HTERT RPE-1 (cell line): ENCODE results near the gene DCAF4.
"Not testable (repeated sequence)": the region's sequence is repeated elsewhere in the genome, so short reads cannot be mapped to it uniquely, and the experiment has no call there.

Experiments used
- in situ Hi-C: fragments of 300-500 bp; cut with MboI; formaldehyde crosslinking; loops from 4 replicates; pipeline ENCODE4 v1.14.3; 2020; ENCODE audit warnings: low sequenced_read_pairs

The DCAF4 gene

DNA sequence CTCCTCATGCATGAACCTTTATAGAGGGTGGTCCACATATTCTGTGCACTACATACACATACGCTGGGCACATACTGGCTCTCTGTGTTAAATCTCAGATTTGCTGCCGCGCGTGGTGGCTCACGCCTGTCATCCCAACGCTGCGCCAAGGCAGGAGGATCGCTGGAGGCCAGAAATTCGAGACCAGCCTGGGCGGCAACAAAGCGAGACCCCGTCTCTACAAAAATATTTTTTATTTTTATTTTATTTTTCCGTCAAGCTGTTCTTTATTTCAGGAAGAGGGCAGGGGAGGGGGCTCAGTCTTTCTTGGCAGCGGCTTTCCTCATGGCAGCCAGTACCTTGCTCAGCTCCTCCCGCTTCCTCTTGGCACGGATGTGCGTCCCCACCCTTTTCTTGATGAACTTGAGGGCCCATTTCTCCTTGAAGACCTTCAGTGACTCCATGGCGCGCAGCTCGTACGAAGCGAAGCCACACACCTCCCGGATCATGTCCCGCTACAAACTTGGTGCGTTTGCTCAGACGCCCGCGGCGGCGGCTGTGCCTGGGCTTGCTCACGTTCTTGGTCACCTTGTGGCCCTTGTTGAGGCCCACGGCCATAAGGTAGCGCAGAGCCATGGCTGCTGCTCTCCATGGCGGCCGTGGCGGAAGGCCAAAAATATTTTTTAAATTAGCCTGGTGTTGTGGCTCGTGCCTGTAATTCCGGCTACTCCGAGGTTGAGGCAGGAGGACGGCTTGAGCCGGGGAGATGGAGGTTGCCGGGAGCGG, 3.2 kb downstream of the DCAF4 start:
- in situ Hi-C loops, result no loop called here

DNA sequence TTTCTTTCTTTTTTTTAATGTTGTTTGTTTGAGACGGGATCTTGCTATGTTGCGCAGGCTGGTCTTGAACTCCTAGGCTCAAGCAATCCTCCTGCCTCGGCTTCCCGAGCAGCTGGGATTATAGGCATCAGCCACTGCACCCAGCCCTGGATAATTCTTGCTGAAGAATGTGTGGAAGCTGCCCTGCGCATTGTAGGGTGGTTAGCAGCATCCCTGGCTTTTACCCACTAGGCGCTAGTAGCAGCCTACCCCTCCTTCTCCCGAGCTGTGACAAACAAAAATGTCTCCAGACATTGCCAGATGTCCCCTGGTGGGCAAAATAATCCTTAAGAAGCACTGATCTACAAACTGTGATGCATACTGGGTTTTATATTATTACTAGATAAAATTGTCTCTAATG, 6.6 kb downstream of the DCAF4 start:
- in situ Hi-C loops, result no loop called here

DNA sequence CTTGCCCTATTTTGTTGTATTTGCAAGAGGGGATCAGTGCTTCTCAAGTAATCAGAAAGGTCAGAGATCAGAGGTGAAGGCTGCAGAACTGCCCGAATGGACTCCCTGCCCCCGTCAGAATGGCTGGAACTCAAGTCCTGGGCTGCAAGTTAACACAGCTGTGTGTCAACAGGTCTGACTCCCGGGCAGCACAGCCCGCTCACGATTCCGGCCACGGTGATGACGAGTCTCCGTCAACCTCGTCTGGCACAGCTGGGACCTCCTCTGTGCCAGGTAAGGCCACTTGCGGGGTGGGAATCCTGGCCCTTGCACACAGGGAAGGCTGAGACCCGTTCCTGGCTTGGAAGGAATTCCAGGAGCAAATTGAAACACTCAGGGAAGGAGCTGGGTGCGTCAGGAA, 13.4 kb downstream of the DCAF4 start:
- in situ Hi-C loops, result no loop called here

GRCh38 chr14:72941286-72941985, 15.2 kb downstream of the DCAF4 start:
- in situ Hi-C loops, result no loop called here

DNA sequence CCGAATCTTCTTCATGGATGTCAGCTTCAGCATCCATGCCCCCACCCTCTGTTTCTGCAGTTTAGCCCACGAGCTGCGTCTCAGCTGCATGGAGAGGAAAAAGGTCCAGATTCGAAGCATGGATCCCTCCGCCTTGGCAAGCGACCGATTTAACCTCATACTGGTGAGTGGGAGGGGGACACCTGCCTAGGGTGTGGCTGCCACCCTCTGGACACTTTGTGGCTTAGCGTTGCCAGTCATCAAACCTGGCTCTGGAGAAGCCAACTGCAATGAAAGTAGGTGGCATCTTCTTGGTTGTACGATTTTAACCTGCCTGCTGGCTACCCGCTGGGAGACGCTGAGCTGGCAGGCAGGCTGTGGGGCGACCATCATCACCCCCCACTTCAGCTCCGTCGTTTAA, 16.7 kb downstream of the DCAF4 start:
- in situ Hi-C loops, result no loop called here

- in situ Hi-C loops, result no loop called here
Observed at GRCh38 chr14:72943876-72944430, 17.7 kb downstream of the DCAF4 start.

- in situ Hi-C loops, result no loop called here
Observed at GRCh38 chr14:72945356-72946027, 19.2 kb downstream of the DCAF4 start.

- in situ Hi-C loops, result no loop called here
Observed at GRCh38 chr14:72946491-72946890, 20.2 kb downstream of the DCAF4 start.

DNA sequence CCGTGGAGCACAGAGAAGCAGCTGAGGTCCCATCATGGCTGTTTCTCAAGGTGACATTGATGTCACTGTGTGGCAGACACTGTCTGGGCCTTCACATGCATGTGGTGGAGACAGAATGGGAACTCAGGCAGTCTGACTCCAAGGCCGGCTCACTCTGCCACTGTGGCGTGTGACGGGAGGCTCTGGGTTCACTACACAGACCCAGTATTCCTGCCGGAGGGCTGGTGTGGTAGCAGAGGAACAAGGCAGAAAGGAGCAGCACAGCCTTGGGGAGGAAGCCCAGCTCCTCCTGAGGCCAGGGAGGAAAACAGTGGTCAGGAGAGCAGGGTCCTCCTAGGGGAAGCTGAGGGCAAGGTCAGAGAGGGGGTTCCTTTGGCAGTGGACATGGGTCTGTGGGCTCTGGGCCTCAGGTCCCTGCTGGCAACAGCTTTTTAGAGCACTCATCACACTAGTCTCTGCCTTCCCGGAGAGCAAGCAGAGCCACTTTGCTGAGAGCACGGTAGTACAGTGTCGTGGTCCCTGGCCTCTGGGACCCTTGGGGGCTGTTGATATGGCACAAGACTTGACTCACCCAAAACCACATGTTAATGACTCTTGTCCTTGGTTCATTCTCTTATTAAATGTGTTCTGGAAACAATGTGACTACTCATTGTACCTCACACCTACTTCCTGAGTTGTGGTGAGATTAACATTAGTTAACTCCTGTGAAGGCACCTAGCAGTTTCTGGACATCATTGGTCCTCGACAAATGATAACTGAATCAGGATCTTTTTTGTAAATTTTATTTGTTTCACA, 21.3 kb downstream of the DCAF4 start:
- in situ Hi-C loops, result no loop called here

DNA sequence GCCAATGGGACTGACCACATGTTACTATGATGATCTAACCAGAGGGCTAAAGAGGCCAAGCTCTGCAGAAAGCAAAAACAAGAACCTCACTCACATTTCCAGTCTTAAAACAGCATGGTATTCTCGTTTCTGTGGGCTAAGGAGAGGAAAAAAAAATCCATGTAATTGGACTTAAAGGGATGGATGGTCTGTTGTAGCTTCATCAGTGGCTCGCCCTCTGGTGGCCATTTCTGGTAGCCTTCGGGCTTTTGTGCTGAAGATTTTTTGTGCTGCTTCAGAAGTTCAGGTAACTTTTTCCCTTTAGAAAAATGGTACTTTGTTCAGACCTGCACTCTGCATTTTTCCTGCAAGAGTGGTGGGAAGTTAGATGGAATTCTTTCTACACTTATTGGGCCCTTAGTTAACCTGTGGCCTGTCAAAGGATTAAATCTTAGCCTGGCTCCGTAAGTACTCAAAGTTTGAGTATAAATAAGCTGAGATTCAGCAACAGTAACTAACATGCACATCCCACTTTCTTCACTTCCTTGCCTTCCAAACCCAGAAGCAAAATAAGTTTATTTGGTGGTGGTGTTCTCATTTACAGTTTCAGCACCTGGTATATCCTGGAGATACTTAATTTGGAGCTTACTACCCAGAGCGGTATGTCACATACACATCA, 22.3 kb downstream of the DCAF4 start:
- in situ Hi-C loops, result no loop called here

GRCh38 chr14:72952171-72952570, 25.9 kb downstream of the DCAF4 start:
- in situ Hi-C loops, result no loop called here

- in situ Hi-C loops, result not testable (repeated sequence)
Observed at GRCh38 chr14:72956741-72957140, 30.5 kb downstream of the DCAF4 start.

- in situ Hi-C loops, result no loop called here
Observed at GRCh38 chr14:72957213-72957612, 30.9 kb downstream of the DCAF4 start.

DNA sequence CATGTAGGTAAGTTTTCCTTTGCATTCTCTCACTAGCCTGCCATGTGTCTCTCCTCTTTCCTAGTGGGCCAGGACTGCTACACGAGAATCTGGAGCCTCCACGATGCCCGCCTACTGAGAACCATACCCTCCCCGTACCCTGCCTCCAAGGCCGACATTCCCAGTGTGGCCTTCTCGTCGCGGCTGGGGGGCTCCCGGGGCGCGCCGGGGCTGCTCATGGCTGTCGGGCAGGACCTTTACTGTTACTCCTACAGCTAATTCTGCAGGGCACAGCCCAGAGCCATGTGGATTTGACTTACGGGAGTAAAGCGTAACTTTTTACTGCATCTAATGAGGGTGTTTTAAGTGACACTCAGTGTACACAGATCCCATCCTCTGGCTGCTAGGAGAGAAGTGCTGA, 32.3 kb downstream of the DCAF4 start:
- in situ Hi-C loops, result no loop called here

- in situ Hi-C loops, result not testable (repeated sequence)
Observed at GRCh38 chr14:72961016-72961415, 34.8 kb downstream of the DCAF4 start.

DNA sequence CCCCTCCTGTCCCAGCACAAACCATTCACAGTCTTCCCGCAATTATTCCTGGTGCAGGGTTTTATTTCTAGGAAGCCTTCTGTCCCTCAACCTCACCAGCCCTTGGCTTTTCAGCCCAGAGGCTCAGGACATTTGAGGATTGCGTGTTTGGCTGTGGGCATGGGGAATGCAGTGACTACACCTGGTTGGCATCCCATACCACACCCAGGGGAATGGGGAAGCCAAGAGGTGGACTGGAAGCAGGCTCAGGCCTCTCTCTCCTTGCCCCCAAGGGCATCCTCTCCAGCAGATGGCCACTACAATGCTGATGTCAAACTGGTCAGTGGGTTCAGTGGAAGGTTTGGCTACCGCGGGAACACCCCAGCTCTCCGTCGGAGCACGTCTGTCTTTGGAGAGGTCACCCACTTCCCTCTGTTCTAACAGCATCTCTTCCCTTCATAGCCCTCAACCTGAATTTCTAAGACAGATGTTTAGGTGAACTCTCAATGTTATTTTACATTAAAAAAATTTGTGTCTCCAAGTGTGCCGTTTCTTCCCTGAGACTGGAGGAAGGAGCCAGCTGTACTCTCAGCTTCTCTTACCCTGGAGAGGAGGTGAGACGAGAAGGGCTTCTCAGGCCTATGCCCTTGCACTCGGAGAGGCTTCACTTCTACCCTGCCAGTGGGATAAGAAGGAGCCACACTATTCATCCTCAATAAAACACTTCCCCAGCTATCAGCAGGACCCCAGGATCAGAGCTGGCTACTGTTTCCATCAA, 35.5 kb downstream of the DCAF4 start:
- in situ Hi-C loops, result no loop called here

DNA sequence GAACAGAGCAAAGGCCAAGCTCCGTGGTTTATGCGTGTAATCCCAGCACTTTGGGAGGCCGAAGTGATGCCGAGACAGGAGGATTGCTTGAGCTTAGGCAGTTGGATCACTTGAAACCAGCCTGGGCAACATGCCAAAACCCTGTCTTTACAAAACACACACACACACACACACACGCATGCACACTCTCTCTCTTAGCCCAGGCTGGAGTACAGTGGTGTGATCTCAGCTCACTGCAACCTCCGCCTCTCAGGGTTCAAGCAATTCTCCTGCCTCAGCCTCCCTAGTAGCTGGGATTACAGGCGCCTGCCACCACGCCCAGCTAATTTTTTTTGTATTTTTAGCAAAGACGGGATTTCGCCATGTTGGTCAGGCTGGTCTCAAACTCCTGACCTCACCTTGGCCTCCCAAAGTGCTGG, 36.1 kb downstream of the DCAF4 start:
- in situ Hi-C loops, result not testable (repeated sequence)

DNA sequence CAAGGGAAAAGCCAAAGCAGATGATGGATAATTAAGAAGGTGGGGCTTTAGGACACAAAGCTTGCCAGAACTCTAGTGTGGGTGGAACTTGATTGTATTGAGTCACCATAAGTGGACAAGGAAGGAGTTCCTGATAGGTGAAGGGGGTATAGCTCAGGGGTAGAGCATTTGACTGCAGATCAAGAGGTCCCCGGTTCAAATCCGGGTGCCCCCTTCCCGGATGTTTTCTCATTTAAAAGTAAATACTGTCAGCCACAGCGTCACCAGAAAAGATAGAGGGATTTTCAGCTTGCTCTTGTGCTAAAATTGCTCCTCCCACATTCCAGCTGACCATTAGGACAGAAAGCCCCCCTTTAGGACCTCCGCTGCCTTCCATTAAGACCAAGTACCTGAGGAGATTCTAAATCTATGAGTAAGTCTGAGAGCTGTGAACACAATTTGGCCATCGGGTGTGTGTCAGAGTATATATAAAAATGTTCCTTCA, 36.6 kb downstream of the DCAF4 start:
- in situ Hi-C loops, result no loop called here

DNA sequence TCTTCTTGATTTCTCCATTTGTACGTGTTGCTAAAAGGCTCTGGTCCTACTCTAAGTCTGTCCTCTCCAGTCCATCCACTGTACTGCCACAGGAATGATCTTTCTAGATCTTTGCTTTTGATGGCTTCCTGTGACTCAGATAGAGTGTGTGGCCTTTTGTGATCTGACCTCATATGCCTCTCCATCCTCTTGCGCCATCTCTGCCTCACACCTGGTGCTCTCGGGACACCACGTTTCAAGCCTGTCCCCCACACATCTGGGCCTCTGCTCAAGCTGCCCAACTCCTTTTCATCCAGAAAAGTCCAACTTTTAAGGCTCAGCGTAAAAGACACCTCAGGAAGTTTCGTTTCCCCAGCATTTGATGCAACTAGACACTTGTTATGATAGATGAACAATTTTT, 39.0 kb downstream of the DCAF4 start:
- in situ Hi-C loops, result no loop called here
